Adrenal gland (tissue), 12 donors: ENCODE data around the gene CADPS. TPM values are rescaled to one million over a fixed set of nuclear protein-coding genes. Genes with fewer than 3 reads are reported as not detected.

Experiments used
- DNase-seq, 7 donors: peaks; one replicate each; pipeline ENCODE4 v3.0.0-alpha.2; 2019 to 2020
- H3K27ac ChIP-seq, 5 donors: fragments of 200-600 bp; sonication (generic) in 4 of 5; 1 replicate in 3 of 5; 2 replicates in 2 of 5; pipeline versions ENCODE4 v1.5.1 to v1.8.0; 2016 to 2020; ENCODE audit warnings: mild to moderate bottlenecking in 1 of 5
- H3K27me3 ChIP-seq: fragments of 200-600 bp; 2 replicates; pipeline ENCODE4 v1.8.0; 2021
- H3K36me3 ChIP-seq, 2 donors: fragments of 200-600 bp; replicated peaks in 1 of 2; 1 replicate in 1 of 2; 2 replicates in 1 of 2; pipeline versions ENCODE4 v1.5.1 to v1.8.0; 2018 to 2022
- H3K4me1 ChIP-seq, 2 donors: fragments of 200-600 bp; replicated peaks in 1 of 2; 1 replicate in 1 of 2; 2 replicates in 1 of 2; pipeline versions ENCODE4 v1.5.1 to v1.8.0; 2018 to 2021
- H3K4me3 ChIP-seq, 4 donors: fragments of 200-600 bp; sonication (generic) in 3 of 4; one replicate each; pipeline ENCODE4 v1.5.1; 2016 to 2018
- H3K9me3 ChIP-seq, 3 donors: fragments of 200-600 bp; sonication (generic) in 1 of 3; replicated peaks in 1 of 3; 1 replicate in 2 of 3; 2 replicates in 1 of 3; pipeline versions ENCODE4 v1.5.1 to v1.8.0; 2016 to 2021
- CTCF ChIP-seq, 6 experiments: fragments of 450-650 bp in 4 of 6; fragments of 200-600 bp in 2 of 6; sonication (generic) in 1 of 6; IDR thresholded peaks; 1 replicate in 5 of 6; 2 replicates in 1 of 6; pipeline versions ENCODE4 v1.5.1 to v1.8.0; 2016 to 2021; ENCODE audit warnings: antibody characterized with exemption in 6 of 6, mild to moderate bottlenecking in 2 of 6, moderate library complexity in 1 of 6
- POLR2A ChIP-seq, 2 donors: fragments of 450-650 bp; IDR thresholded peaks; one replicate each; pipeline ENCODE4 v1.6.1; 2017; ENCODE audit warnings: antibody characterized with exemption in 2 of 2, mild to moderate bottlenecking in 2 of 2, moderate library complexity in 1 of 2
- WGBS, 4 donors: extraction: QIAGEN DNeasy Blood & Tissue Kit in 2 of 4; methylation state at CpG; one replicate each; pipeline versions ENCODE4 v1.1.5 to v1.1.7; 2013 to 2017; 5-methylcytosine and 5-hydroxymethylcytosine counted together
- intact Hi-C, 2 donors: fragments of 100-400 bp; cut with DNase I; formaldehyde crosslinking; loops; one replicate each; pipeline versions ENCODE4 v1.14.1 to v1.15.0; 2022 to 2023
- polyA plus RNA-seq, 3 donors: library from polyadenylated mRNA; stranded (reverse); fragments of 200-250 nt in 2 of 3; fragments of 350-450 nt in 1 of 3; fragmentation: Illumina TruSeq in 1 of 3; extraction: RNeasy Lipid Tissue Mini Kit (QIAGEN cat#74804) in 1 of 3; gene quantifications; one replicate each; pipeline ENCODE4 v1.2.3, GENCODE V29; 2013 to 2014
- total RNA-seq, 9 donors: library from RNA; depleted of rRNA in 4 of 9; stranded (reverse); fragments of >200 nt in 4 of 9; fragments of 120-200 nt in 1 of 9; fragmentation: NEBNext Ultra II Directional in 1 of 9; extraction: Animal tissue kit (Norgen Biotek cat#: 25700) in 1 of 9; gene quantifications; one replicate each; pipeline versions ENCODE4 v1.1.0 to v1.2.4, GENCODE V29; 2013 to 2023
- donor health status: healthy with polysubstance abuse.
- donor health status: Bipolar disorder and iron deficiency.
- donor health status: DM: yes; HTN: yes; CAD: no.
- donor health status: DM: no; HTN: no; CAD: no.
- donor health status: DM: no; HTN: no; CAD: no.
- donor health status: DM: yes; HTN: yes; CAD: no.

CADPS gene
- total and polyA plus RNA-seq, 12 donors, result 0.24 to 36.5 (median 11.2) TPM; not detected in 2

GRCh38 chr3:62905331-62905730 is 30.1 kb upstream of the CADPS start:
- Histone ChIP-seq H3K9me3 (no peaks in the 10 kb centered on the region), H3K4me1 (no peaks in the 10 kb centered on the region), H3K4me3 (no peak overlapping the region), H3K27ac (no peak overlapping the region), H3K27me3 (no peaks in the 10 kb centered on the region), H3K36me3 (no peaks in the 10 kb centered on the region)
- intact Hi-C loops, result no loop called here
- TF ChIP-seq POLR2A (IDR thresholded peaks at IDR 0.05) (no peak), CTCF (IDR thresholded peaks at IDR 0.05) (no peak)
- no peak for DNase-seq

DNA sequence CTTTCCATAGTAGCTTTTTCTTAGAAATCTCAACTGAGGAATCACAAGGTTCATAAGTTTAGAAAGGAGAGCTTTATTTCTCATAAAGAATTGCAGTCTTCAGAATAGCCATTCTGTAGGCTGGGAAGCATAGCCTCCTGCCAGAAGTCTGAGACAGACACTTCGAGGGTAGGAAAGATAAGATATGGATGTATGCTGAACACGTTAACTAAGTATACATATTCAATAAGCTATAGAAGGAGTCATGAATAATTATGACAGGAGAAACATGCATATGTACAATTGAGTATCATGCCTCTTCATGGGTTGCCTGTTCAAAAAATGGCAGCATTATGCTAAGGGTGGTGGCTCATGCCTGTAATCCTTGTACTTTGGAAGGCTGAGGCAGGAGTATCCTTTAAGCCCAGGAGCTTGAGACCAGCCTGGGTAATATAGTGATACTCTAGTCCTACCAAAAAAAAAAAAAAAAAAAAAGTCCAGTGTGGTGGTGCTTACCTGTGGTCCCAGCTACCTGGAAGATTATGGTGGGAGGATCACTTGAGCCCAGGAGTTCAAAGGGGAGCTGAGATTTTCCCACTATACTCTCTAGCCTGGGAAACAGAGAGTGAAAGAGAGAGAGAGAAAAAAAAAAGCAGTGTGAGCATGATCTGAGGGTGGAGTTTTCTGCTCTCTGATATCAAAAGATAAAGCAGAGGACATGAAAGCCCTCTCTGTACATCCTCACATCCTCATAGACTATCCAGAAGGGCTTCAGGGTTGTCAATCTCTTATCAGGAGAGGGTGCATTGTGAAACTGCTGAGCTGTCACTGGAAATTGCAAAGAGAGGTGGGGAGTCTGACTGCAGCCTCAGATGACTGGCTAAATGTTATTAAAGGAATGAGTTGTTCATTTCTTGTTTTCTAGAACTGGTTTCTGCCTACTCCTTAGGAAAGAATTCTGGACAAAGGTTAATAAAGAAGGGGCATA is 23.6 kb upstream of the CADPS start:
- peaks cover 3% of the 10 kb centered on the region for H3K27me3 ChIP-seq
- intact Hi-C loops, result no loop called here
- 57 to 71% (median 61%) methylated on average over 2 of the region's 2 CpGs for WGBS, 4 donors
- no peak overlapping the region for H3K27ac ChIP-seq
- no peak for TF ChIP-seq CTCF (IDR thresholded peaks at IDR 0.05)
- H3K9me3 ChIP-seq, result no peaks in the 10 kb centered on the region
- no peaks in the 10 kb centered on the region for H3K4me1 ChIP-seq
- DNase-seq, result no peak
- no peak overlapping the region for H3K4me3 ChIP-seq
- H3K36me3 ChIP-seq, result no peaks in the 10 kb centered on the region

DNA sequence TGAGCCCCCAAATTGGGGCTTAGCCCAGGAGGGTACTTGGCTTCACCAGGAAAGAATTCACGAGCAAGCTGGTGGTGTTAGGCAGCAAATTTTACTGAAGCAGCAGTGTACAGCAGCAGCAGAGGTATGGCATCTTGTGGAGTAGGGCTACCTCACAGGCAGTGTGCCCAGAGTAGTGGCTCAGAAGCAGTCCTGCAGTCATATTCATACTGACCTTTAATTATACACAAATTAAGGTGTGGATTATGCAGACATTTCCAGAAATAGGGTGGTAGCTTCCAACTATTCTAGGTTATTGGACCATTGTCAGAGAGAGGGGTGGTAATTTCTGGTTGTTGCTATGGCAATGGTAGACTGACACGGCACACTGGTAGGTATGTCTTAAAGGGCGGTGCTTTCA is 20.7 kb upstream of the CADPS start:
- TF ChIP-seq CTCF (IDR thresholded peaks at IDR 0.05) (no peak), POLR2A (IDR thresholded peaks at IDR 0.05) (no peak)
- intact Hi-C loops, result no loop called here
- 74 to 81% (median 79%) methylated on average over 3 of the region's 3 CpGs for WGBS, 4 donors

GRCh38 chr3:62892951-62893350 is 17.7 kb upstream of the CADPS start:
- no peaks in the 10 kb centered on the region for H3K36me3 ChIP-seq
- 34 to 68% (median 49%) methylated on average over 2 of the region's 2 CpGs for WGBS, 4 donors
- no peak for DNase-seq

More for the DNA sequence above, 20.7 kb upstream of the CADPS start:
- no peak overlapping the region for H3K4me3 ChIP-seq
- no peak overlapping the region for H3K27ac ChIP-seq
- no peaks in the 10 kb centered on the region for H3K4me1 ChIP-seq
- DNase-seq, result no peak
- no peaks in the 10 kb centered on the region for H3K36me3 ChIP-seq
- H3K27me3 ChIP-seq, result peaks cover 3% of the 10 kb centered on the region
- no peaks in the 10 kb centered on the region for H3K9me3 ChIP-seq

More at GRCh38 chr3:62892951-62893350, 17.7 kb upstream of the CADPS start:
- Histone ChIP-seq H3K27ac (no peak overlapping the region), H3K4me1 (no peaks in the 10 kb centered on the region), H3K9me3 (no peaks in the 10 kb centered on the region), H3K27me3 (peaks cover under 1% of the 10 kb centered on the region), H3K4me3 (no peak overlapping the region)
- no peak for TF ChIP-seq POLR2A (IDR thresholded peaks at IDR 0.05)
- no peak for TF ChIP-seq CTCF (IDR thresholded peaks at IDR 0.05)
- intact Hi-C loops, result no loop called here
